GM12878 (cell line): ENCODE data around the gene ZNF530. TPM values are rescaled to one million over a fixed set of nuclear protein-coding genes. Genes with fewer than 3 reads are reported as not detected.

Experiments
- ATAC-seq: fragments of 200-7000 bp; cut with Tn5 transposase; 3 replicates; pipeline ENCODE4 v1.9.1; 2020; ENCODE audit warnings: mild to moderate bottlenecking, moderate library complexity
- BruUV-seq: library from RNA; stranded (reverse); fragments of 400-500 nt; replicated peaks from 2 replicates; lab custom pipeline; 2021; lab: Mats Ljungman, UMichigan
- CTCF ChIA-PET: fragments of 300-600 bp; sonication (Branson Sonifier 250); formaldehyde crosslinking; extraction: SDS; loops from one replicate; lab custom pipeline; 2021; ENCODE audit warnings: inconsistent platforms; lab: Yijun Ruan, JAX
- POLR2A ChIA-PET: fragments of 350-600 bp; formaldehyde crosslinking; extraction: SDS; loops from one replicate; lab custom pipeline; 2021; ENCODE audit warnings: inconsistent platforms; lab: Charles Lee
- RAD21 ChIA-PET: fragments of 300-600 bp; sonication (Branson Sonifier 250); formaldehyde crosslinking; loops from one replicate; lab custom pipeline; 2023; ENCODE audit warnings: antibody characterized with exemption; ENCODE audit not compliant: unreplicated experiment; lab: Charles Lee
- SMC1A ChIA-PET: fragments of 300-600 bp; sonication (Branson Sonifier 250); formaldehyde crosslinking; loops from one replicate; lab custom pipeline; 2023; ENCODE audit not compliant: unreplicated experiment, uncharacterized antibody; lab: Charles Lee
- DNase-seq: peaks from one replicate; pipeline ENCODE4 v3.0.0-alpha.2; 2011; ENCODE audit warnings: low read depth, low spot score
- FAIRE-seq: peaks from 3 replicates; lab custom pipeline; 2011; peaks lifted over from hg19 to GRCh38; lab: Jason Lieb, UNC
- H2AFZ ChIP-seq: 2 replicates; pipeline ENCODE4 v1.6.0; 2011; ENCODE audit warnings: low read depth, low read length, control low read depth; ENCODE audit not compliant: control insufficient read depth
- H3K27ac ChIP-seq: 2 replicates; pipeline ENCODE4 v1.5.1; 2011; ENCODE audit warnings: control low read depth; ENCODE audit not compliant: control insufficient read depth, insufficient read depth
- H3K27me3 ChIP-seq, 2 experiments: replicated peaks in 1 of 2; 2 replicates each; pipeline versions ENCODE4 v1.6.0 to v1.6.1; 2011; ENCODE audit warnings: low read length in 1 of 2; ENCODE audit not compliant: control insufficient read depth in 2 of 2, insufficient read depth in 2 of 2
- H3K36me3 ChIP-seq, 2 experiments: 2 replicates each; pipeline ENCODE4 v1.5.1; 2011; ENCODE audit warnings: low read length in 1 of 2; ENCODE audit not compliant: control insufficient read depth in 2 of 2, insufficient read depth in 2 of 2
- H3K4me1 ChIP-seq: 2 replicates; pipeline ENCODE4 v1.6.1; 2011; ENCODE audit warnings: mild to moderate bottlenecking, low read length, moderate library complexity, mixed read lengths; ENCODE audit not compliant: control insufficient read depth, insufficient read depth
- H3K4me2 ChIP-seq: 2 replicates; pipeline ENCODE4 v1.6.0; 2011; ENCODE audit warnings: control low read depth; ENCODE audit not compliant: control insufficient read depth, insufficient read depth
- H3K4me3 ChIP-seq: fragments of 200-600 bp; sonication (generic); 2 replicates; pipeline ENCODE4 v1.5.1; 2016
- H3K79me2 ChIP-seq: 2 replicates; pipeline ENCODE4 v1.6.0; 2011; ENCODE audit warnings: low read length; ENCODE audit not compliant: control insufficient read depth, insufficient read depth
- H3K9ac ChIP-seq: 2 replicates; pipeline ENCODE4 v1.8.0; 2011; ENCODE audit warnings: low read length, control low read depth, mixed read lengths; ENCODE audit not compliant: control insufficient read depth, insufficient read depth
- H3K9me3 ChIP-seq: replicated peaks from 3 replicates; pipeline ENCODE4 v1.5.1; 2011; ENCODE audit warnings: mild to moderate bottlenecking, low read length; ENCODE audit not compliant: control insufficient read depth, insufficient read depth
- H4K20me1 ChIP-seq: 2 replicates; pipeline ENCODE4 v1.6.0; 2011; ENCODE audit not compliant: control insufficient read depth, insufficient read depth
- CBX3 ChIP-seq: fragments of 200-600 bp; sonication (generic); IDR thresholded peaks from 2 replicates; pipeline ENCODE4 v1.6.1; 2016; ENCODE audit warnings: low read depth, borderline replicate concordance
- CBX5 ChIP-seq: sonication (generic); IDR thresholded peaks from 2 replicates; pipeline ENCODE4 v1.6.1; 2016; ENCODE audit warnings: low read depth, moderate library complexity, mild to moderate bottlenecking, inconsistent platforms
- CREB1 ChIP-seq: IDR thresholded peaks from 2 replicates; pipeline ENCODE4 v1.6.1; 2012; ENCODE audit warnings: low read depth, mild to moderate bottlenecking, inconsistent platforms
- KLF5 ChIP-seq: fragments of 450-650 bp; IDR thresholded peaks from 2 replicates; pipeline ENCODE4 v1.6.1; 2014; ENCODE audit warnings: mild to moderate bottlenecking; ENCODE audit not compliant: partially characterized antibody
- MLLT1 ChIP-seq: fragments of 450-650 bp; IDR thresholded peaks from 2 replicates; pipeline ENCODE4 v1.6.1; 2016; ENCODE audit warnings: mild to moderate bottlenecking
- SMAD5 ChIP-seq: IDR thresholded peaks from 2 replicates; pipeline ENCODE4 v1.6.1; 2016; ENCODE audit warnings: antibody characterized with exemption, low read depth
- ZNF217 ChIP-seq: fragments of 450-650 bp; IDR thresholded peaks from 2 replicates; pipeline ENCODE4 v1.6.1; 2017; ENCODE audit warnings: antibody characterized with exemption, mild to moderate bottlenecking
- WGBS: methylation state at CpG from one replicate; pipeline ENCODE4 v1.1.6; 2016; ENCODE audit warnings: low lambda C conversion rate; ENCODE audit not compliant: insufficient replicate concordance, insufficient coverage; ENCODE audit errors: missing lambda C conversion rate; 5-methylcytosine and 5-hydroxymethylcytosine counted together
- in situ Hi-C: fragments of 300-500 bp; cut with MboI; formaldehyde crosslinking; loops from 9 replicates; pipeline ENCODE4 v1.14.3; 2018; ENCODE audit warnings: mixed read lengths
- intact Hi-C: fragments of 100-400 bp; cut with micrococcal nuclease; formaldehyde crosslinking; loops from one replicate; pipeline ENCODE4 v1.14.2; 2022; ENCODE audit not compliant: unreplicated experiment
- polyA plus RNA-seq, 11 experiments: library from polyadenylated mRNA; depleted of rRNA in 4 of 11; unstranded in 6 of 11; stranded (reverse) in 5 of 11; fragments of >200 nt; fragmentation: Nextera tagmentation in 4 of 11; fragmentation: Illumina TruSeq in 1 of 11; extraction: Ambion mirVana in 4 of 11; extraction: Trizol in 1 of 11; gene quantifications; 1 replicate in 1 of 11; 2 replicates in 10 of 11; pipeline versions ENCODE4 v1.2.1 to v1.2.3, GENCODE V29; 2011 to 2016; ENCODE audit warnings: inconsistent platforms in 2 of 11, missing spikeins in 2 of 11, low read depth in 1 of 11
- total RNA-seq, 4 experiments: library from RNA; depleted of rRNA in 3 of 4; stranded (reverse); fragments of >200 nt in 3 of 4; fragmentation: Illumina TruSeq in 1 of 4; extraction: Trizol in 1 of 4; gene quantifications; 2 replicates each; pipeline versions ENCODE4 v1.2.1 to v1.2.3, GENCODE V29; 2013 to 2021

ZNF530 gene
- total and polyA plus RNA-seq, 10 of the 15 experiments (the other 5 are each of a cell fraction or from before 2014, with no cell fraction given), result 1.9 to 9.3 (median 6.6) TPM

- ChIA-PET CTCF (no interaction called here), POLR2A (interaction anchor here (0.6 kb wide), 1 partner anchor 648 kb away, joined by 5 read pairs; no protein-coding TSS in a partner anchor), RAD21 (no interaction called here), SMC1A (no interaction called here)
- no TSS peak for BruUV-seq
- Histone ChIP-seq H3K9ac (no peak overlapping the region), H3K4me3 (no peak overlapping the region), H3K36me3 (peaks cover 8 to 46% of the 10 kb centered on the region in 2 experiments), H4K20me1 (no peaks in the 10 kb centered on the region), H3K27ac (no peak overlapping the region), H2AFZ (no peak overlapping the region), H3K79me2 (peaks cover 3% of the 10 kb centered on the region), H3K4me2 (no peak overlapping the region), H3K9me3 (peaks cover 79% of the 10 kb centered on the region), H3K4me1 (no peaks in the 10 kb centered on the region), H3K27me3 (no peaks in the 10 kb centered on the region)
- WGBS, result 98% methylated on average over 10 of the region's 10 CpGs
- in situ Hi-C loops, result no loop called here
- TF ChIP-seq MLLT1 (0 out of 2 replicates have a peak, but pooled peaks have one; percentile 48), CBX5 (peak; percentile 98), SMAD5 (no peak), KLF5 (peak; percentile 96), ZNF217 (peak; percentile 85; the same call in 1 of the 2 replicates), CREB1 (no peak), CBX3 (0 out of 2 replicates have a peak, but pooled peaks have one; percentile 72)
- ATAC-seq (no peak), FAIRE-seq (no peak), DNase-seq (no peak)
- intact Hi-C loops, result no loop called here
Measured at GRCh38 chr19:57620673-57621348, 21.1 kb downstream of the ZNF530 start.
